ENCODE results near the gene PCBP2. TPM values are rescaled to one million over a fixed set of nuclear protein-coding genes. Genes with fewer than 3 reads are reported as not detected.
A peak's percentile ranks its signal among the peaks of the same experiment; 100 is the strongest.
"Not testable (repeated sequence)": the region's sequence is repeated elsewhere in the genome, so short reads cannot be mapped to it uniquely, and the experiment has no call there.

PCBP2 gene
- total RNA-seq, 2 donors from 2014 or later, result 786 to 1,016 TPM

GRCh38 chr12:53428741-53429140 is 23.2 kb upstream of the PCBP2 start:
- ATAC-seq, result no peak
- Mint-ChIP-seq H3K9me3 (no peaks in the 10 kb centered on the region), H3K36me3 (no peaks in the 10 kb centered on the region), H3K27ac (peak overlapping the region in 1 of 2 donors; percentile 68)
- DNase-seq (ENCODE audit: low spot score in 2 of 2), result no peak

- no peaks in the 10 kb centered on the region for H3K9me3 Mint-ChIP-seq
- ATAC-seq (no peak), DNase-seq (ENCODE audit: low spot score in 2 of 2) (no peak)
- H3K36me3 Mint-ChIP-seq, result no peaks in the 10 kb centered on the region
- no peak overlapping the region for H3K27ac Mint-ChIP-seq
Measured at GRCh38 chr12:53430116-53430515, 21.8 kb upstream of the PCBP2 start.

DNA sequence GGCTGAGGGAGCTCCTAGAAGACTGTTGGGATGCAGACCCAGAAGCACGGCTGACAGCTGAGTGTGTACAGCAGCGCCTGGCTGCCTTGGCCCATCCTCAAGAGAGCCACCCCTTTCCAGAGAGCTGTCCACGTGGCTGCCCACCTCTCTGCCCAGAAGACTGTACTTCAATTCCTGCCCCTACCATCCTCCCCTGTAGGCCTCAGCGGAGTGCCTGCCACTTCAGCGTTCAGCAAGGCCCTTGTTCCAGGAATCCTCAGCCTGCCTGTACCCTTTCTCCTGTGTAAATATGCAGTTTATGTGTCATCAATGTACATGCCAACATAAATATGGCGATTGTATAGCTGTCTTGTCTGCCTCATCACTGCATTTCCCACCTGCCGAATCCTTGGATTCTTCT is 20.7 kb upstream of the PCBP2 start:
- Mint-ChIP-seq H3K36me3 (no peaks in the 10 kb centered on the region), H3K9me3 (no peaks in the 10 kb centered on the region), H3K27ac (no peak overlapping the region)
- DNase-seq (ENCODE audit: low spot score in 2 of 2) (no peak), ATAC-seq (no peak)

DNA sequence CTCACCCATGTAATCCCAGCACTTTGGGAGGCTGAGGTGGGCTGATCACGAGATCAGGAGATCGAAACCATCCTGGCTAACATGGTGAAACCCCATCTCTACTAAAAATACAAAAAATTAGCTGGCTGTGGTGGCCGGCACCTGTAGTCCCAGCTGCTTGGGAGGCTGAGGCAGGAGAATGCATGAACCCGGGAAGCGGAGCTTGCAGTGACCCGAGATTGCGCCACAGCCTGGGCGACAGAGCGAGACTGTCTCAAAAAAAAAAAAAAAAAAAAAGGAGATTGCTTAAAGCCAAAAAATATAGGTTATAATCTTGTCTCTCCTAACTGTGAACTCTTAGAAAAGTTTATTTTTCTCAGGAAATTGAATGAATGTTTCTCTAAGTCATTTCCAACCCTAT is 16.6 kb upstream of the PCBP2 start:
- ATAC-seq; H3K36me3 Mint-ChIP-seq; DNase-seq (ENCODE audit: low spot score in 2 of 2); H3K9me3 Mint-ChIP-seq; H3K27ac Mint-ChIP-seq: not testable (repeated sequence)

GRCh38 chr12:53439582-53439981 is 12.3 kb upstream of the PCBP2 start:
- H3K36me3 Mint-ChIP-seq, result peaks cover 9 to 28% of the 10 kb centered on the region in 2 donors
- DNase-seq (ENCODE audit: low spot score in 2 of 2); ATAC-seq; H3K9me3 Mint-ChIP-seq: not testable (repeated sequence)
- peak overlapping the region in 1 of 2 donors; percentile 25 for H3K27ac Mint-ChIP-seq

DNA sequence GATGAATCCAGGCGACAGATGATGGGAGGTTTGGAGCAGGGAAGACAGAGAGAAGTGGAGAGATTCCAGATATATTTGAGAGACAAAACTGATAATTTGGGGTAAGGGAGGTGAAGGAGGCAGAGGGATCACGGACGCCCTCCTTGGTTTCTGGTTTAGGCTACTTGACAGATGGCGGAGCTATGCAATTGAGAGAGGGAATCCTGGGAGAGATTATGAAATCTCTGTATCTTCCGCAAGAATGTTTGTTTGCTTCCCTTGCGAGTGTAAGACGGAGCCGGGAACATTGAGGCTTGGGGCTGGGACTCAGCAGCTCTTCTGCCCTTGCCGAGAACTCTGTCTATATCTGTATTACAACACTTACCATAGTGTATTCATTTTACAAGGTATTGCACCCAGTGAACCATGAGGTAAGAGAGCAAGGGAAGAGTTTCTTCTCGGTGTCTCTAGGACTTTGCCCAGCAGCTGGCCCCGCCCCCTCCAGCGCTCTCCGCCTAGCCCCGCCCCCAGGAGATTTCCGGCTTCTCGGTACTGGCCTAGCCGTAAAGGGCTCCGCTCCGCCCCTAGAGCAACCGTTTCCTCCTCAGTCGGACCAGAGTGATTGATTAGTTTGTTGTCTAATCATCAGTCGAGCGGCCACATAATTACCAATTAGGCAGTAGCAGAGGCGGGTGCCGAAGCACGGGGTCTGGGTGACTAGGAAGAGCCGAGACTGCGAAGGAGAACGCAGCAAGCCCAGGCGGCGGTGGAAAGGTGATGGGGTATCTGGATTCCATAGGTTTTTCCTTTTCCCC is 10.7 kb upstream of the PCBP2 start, which contains the start of gene PRR13:
TSS of gene PRR13 (plus strand) at position 695 of the 794 bp plus-strand sequence. CDS start 981 bp downstream, outside the sequence.
- H3K36me3 Mint-ChIP-seq, result peaks cover 9 to 42% of the 10 kb centered on the region in 2 donors
- peak within 1 kb of the TSS; percentile 92 to 95 for H3K27ac Mint-ChIP-seq
- peak; percentile 99 to 100 for ATAC-seq
- peak; percentile 96 to 98 for DNase-seq (ENCODE audit: low spot score in 2 of 2)
- H3K9me3 Mint-ChIP-seq, result peaks cover 0 to 4% of the 10 kb centered on the region in 2 donors

GRCh38 chr12:53443955-53444354 is 7.9 kb upstream of the PCBP2 start:
- Mint-ChIP-seq H3K27ac (peak overlapping the region in 1 of 2 donors; percentile 67), H3K9me3 (peaks cover 0 to 4% of the 10 kb centered on the region in 2 donors), H3K36me3 (peaks cover 9 to 61% of the 10 kb centered on the region in 2 donors)
- no peak for ATAC-seq
- DNase-seq (ENCODE audit: low spot score in 2 of 2), result no peak

DNA sequence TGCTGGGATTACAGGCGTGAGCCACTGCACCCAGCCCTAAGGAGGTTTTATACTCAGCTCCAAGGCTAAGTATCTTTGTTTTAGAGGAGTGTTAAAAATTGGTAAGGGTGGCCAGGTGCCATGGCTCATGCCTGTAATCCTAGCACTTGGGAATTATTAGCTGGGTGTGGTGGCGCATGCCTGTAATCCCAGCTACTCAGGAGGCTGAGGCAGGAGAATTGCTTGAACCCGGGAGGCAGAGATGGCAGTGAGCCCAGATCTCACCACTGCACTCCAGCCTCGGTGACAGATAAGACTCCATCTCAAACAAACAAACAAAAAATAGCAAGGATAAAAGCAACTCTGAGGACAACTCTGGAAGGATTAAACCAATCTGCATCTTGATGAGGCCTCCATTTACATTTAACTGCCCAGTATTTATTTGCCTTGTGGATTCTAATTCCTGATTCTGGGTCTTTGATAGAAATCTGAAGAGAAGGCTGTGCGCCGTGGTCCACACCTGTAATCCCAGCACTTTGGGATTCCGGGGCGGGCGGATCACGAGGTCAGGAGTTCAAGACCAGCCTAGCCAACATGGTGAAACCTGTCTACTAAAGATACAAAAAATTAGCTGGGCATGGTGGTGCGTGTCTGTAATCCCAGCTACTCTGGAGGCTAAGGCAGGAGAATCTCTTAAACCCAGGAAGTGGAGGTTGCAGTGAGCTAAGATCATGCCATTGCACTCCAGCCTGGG is 7.1 kb upstream of the PCBP2 start:
- DNase-seq (ENCODE audit: low spot score in 2 of 2); H3K9me3 Mint-ChIP-seq; ATAC-seq: not testable (repeated sequence)
- Mint-ChIP-seq H3K36me3 (peaks cover 9 to 61% of the 10 kb centered on the region in 2 donors), H3K27ac (peak overlapping the region; percentile 67 to 88)

- Mint-ChIP-seq H3K36me3 (peaks cover 32 to 55% of the 10 kb centered on the region in 2 donors), H3K9me3 (no peaks in the 10 kb centered on the region), H3K27ac (peak overlapping the region in 1 of 2 donors; percentile 94)
- DNase-seq (ENCODE audit: low spot score in 2 of 2) (no peak), ATAC-seq (no peak)
Measured at GRCh38 chr12:53450936-53451335, 966 bp upstream of the PCBP2 start.

GRCh38 chr12:53452159-53453077 is 516 bp downstream of the PCBP2 start:
- ATAC-seq (peak; percentile 29 to 48), DNase-seq (ENCODE audit: low spot score in 2 of 2) (peak; percentile 69 to 76)
- H3K9me3 Mint-ChIP-seq, result no peaks in the 10 kb centered on the region
- peak overlapping the region; percentile 94 to 98 for H3K27ac Mint-ChIP-seq
- H3K36me3 Mint-ChIP-seq, result peaks cover 32 to 54% of the 10 kb centered on the region in 2 donors

- ATAC-seq (no peak), DNase-seq (ENCODE audit: low spot score in 2 of 2) (no peak)
- H3K9me3 Mint-ChIP-seq, result no peaks in the 10 kb centered on the region
- H3K27ac Mint-ChIP-seq, result peak overlapping the region; percentile 94 to 98
- peaks cover 32 to 53% of the 10 kb centered on the region in 2 donors for H3K36me3 Mint-ChIP-seq
Measured at GRCh38 chr12:53453953-53454640, 2.2 kb downstream of the PCBP2 start.

- peaks cover 33 to 59% of the 10 kb centered on the region in 2 donors for H3K36me3 Mint-ChIP-seq
- no peaks in the 10 kb centered on the region for H3K9me3 Mint-ChIP-seq
- DNase-seq (ENCODE audit: low spot score in 2 of 2) (no peak), ATAC-seq (no peak)
- peak overlapping the region; percentile 94 to 98 for H3K27ac Mint-ChIP-seq
Measured at GRCh38 chr12:53454707-53455106, 2.8 kb downstream of the PCBP2 start.

DNA sequence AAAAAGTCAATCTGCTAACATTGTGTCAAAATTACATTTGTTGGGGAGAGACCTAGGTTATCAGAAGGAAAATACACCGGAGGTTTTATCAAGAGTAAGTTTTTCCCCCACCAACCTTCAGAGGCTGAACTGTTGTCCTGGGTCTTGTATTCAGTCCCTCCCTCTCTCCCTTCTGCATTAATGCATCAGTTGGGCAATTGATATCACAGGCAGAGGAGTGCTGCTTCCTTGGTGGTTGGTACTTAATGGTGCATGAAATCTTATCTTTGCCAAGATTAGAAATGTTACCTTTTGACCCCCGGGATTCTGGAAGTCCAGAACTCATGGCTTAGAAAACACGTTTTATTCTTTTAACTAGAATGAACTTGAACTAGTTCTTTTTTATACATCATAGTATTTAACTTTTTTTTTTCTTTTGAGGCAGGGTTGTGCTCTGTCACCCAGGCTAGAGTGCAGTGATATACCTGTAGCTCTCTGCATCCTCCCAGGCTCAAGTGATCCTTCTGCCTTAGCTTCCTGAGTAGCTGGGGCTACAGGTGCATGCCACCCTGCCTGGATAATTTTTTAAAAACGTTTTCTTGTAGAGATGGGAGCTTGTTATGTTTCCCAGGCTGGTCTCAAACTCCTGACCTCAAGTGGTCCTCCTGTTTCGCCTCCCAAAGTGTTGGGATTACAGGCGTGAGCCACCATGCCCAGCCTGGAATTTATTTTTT is 4.9 kb downstream of the PCBP2 start:
- Mint-ChIP-seq H3K36me3 (peaks cover 44 to 76% of the 10 kb centered on the region in 2 donors), H3K27ac (peak overlapping the region in 1 of 2 donors; percentile 87), H3K9me3 (no peaks in the 10 kb centered on the region)
- ATAC-seq, result no peak
- no peak for DNase-seq (ENCODE audit: low spot score in 2 of 2)

DNA sequence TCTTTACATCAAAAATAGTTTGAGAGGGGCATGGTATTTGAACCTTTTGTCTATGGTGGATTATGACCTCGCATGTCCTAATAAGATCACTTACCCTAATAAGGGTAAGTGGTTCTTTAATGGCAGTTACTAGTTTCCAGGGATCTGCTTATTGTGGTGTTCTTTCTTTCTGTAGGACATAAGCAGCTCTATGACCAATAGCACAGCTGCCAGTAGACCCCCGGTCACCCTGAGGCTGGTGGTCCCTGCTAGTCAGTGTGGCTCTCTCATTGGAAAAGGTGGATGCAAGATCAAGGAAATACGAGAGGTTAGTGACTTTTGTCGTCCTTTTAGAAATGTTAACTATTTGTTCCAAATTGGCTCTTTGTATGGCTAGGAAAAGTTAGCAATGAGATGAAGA is 7.2 kb downstream of the PCBP2 start:
- DNase-seq (ENCODE audit: low spot score in 2 of 2) (no peak), ATAC-seq (no peak)
- H3K27ac Mint-ChIP-seq, result peak overlapping the region in 1 of 2 donors; percentile 97
- peaks cover 44 to 77% of the 10 kb centered on the region in 2 donors for H3K36me3 Mint-ChIP-seq
- H3K9me3 Mint-ChIP-seq, result no peaks in the 10 kb centered on the region

DNA sequence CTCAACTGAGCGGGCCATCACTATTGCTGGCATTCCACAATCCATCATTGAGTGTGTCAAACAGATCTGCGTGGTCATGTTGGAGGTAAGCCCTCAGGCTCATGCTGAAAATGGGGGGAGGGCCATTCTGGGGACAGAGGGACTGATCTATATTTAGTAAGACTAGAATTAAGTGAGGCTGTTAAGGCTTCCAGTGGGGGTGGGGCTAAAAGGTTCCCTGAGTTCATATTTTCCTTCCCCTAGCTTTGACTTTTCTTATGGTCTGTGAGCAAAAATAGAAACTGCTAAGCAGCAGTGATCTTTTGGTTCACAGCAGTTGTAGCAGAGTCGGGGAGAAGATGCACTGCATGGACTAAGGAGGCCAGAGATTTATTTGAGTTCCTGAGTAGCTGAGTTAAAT is 9.2 kb downstream of the PCBP2 start:
- Mint-ChIP-seq H3K27ac (peak overlapping the region in 1 of 2 donors; percentile 88), H3K9me3 (no peaks in the 10 kb centered on the region), H3K36me3 (peaks cover 34 to 62% of the 10 kb centered on the region in 2 donors)
- DNase-seq (ENCODE audit: low spot score in 2 of 2) (no peak), ATAC-seq (no peak)

All from activated naive CD4-positive, alpha-beta T cell treated with anti-CD3 and anti-CD28 coated beads, Interleukin-2, amount 50 U/mL, for 72 hours (primary cell).